ENCODE results near the gene FOXS1.
"Not testable (repeated sequence)": the region's sequence is repeated elsewhere in the genome, so short reads cannot be mapped to it uniquely, and the experiment has no call there.

The FOXS1 gene

DNA sequence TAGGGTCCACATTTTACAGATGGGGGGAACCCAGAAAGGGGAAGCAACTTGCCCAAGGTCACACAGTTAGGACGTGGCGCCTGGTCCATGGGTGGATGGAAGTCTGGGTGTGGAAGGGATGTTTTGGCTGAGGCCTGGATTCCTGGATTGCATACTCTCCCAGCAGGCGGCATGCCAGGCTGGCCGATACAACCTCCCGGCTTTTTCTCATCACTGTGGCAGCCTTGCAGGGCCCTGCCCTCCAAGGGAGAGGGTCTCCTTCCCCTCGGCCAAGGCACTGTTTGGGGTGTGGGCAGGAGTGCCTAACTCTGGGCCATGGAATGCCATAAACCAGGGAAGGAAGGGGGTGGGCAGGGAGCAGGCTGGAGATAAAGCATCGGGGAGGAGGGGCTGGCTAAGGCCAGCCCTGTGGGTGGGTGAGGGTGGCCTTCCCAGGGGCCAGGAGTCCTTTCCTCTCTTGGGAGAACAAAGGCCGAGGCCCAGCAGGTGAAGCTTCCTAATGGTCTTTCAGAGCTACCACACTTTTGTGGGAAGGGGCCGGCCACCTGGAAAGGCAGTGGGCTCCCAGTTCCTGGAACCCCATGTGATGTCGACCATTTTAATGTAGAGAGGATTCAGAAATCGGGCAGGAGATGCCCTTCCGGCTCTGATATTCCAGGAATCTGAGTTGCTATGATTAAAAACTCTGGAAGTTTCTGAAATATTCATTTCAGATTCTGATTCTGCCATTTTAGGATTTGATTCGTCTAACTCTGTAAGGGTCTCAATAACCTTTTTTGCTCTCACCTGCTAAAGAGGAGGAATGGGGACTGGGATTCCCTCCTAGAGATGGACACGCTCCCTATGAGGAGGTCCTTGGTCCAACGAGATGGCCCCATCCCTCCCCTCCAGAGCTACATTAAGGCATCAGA lies 4.2 kb downstream of the FOXS1 start:
- DNase-seq (ENCODE audit: low read depth in 2 of 2) = no peak

GRCh38 chr20:31839782-31840487 lies 5.5 kb downstream of the FOXS1 start:
- DNase-seq (ENCODE audit: low read depth in 2 of 2) = no peak

GRCh38 chr20:31838646-31839292 lies 6.6 kb downstream of the FOXS1 start:
- no peak for DNase-seq (ENCODE audit: low read depth in 2 of 2)

DNA sequence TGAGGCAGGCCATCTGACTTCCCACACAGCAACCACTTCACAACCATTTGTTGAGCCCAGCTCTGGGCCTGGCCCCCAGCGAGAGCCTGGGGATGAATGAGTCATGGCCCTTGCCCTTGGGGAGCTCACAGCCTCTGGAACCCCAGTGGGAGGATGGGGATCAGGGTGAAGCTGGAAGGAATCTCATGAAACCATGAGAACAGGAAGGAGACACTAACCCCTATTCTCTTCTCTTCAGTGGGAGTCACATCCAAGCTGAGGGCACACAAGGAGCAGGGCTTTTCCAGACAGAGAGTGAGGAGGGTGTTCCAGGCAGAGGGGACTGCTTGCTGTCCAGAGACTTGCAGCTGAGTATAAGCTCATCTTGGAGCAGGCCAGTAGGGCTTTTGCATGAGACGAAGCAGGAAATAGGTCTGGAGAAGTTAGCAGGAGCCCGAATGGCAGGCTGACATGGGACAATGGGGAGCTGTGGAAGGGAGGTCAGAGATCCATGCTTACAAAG lies 7.5 kb downstream of the FOXS1 start:
- no peak for DNase-seq (ENCODE audit: low read depth in 2 of 2)

DNA sequence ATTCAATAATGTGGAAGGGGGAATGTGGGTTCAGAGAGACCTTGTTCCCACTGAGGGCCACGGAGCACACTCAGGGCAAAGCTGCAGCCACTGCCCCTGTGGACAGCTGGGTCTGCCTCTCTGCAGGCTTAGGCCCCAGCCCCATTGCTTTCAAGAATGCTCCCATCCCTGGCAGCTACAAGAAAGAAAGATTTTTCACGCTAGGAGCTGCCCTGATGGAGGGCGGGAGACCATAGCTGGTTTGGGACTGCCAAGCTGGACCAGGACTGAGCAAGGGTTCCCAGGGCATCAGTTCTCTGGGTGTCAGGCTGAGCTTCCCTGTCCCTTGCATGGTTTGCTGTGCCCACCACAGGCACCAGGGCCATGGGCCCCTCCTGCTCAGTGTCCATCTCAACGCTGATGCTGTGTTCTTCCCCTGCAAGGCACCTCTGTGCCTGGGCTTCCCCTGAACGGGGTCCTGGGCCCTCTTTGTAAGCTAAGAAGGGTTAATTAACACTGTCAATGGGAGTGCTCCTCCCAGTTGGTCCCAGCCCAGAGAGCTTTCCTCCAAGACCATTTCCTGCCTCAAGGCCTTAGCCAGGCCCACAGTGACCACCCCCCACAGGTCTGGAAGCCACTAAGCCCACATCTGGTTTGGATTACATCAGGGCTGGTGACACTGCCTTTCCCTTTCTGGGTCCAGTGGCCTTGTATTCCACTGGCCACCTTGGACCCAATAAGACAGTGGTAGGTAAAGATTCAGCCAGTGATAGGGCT lies 8.4 kb downstream of the FOXS1 start:
- DNase-seq (ENCODE audit: low read depth in 2 of 2) = no peak

- DNase-seq (ENCODE audit: low read depth in 2 of 2) = peak; percentile 17 to 26
Measured at GRCh38 chr20:31835977-31836852, 9.2 kb downstream of the FOXS1 start.

GRCh38 chr20:31835554-31835953 lies 9.8 kb downstream of the FOXS1 start:
- no peak for DNase-seq (ENCODE audit: low read depth in 2 of 2)

DNA sequence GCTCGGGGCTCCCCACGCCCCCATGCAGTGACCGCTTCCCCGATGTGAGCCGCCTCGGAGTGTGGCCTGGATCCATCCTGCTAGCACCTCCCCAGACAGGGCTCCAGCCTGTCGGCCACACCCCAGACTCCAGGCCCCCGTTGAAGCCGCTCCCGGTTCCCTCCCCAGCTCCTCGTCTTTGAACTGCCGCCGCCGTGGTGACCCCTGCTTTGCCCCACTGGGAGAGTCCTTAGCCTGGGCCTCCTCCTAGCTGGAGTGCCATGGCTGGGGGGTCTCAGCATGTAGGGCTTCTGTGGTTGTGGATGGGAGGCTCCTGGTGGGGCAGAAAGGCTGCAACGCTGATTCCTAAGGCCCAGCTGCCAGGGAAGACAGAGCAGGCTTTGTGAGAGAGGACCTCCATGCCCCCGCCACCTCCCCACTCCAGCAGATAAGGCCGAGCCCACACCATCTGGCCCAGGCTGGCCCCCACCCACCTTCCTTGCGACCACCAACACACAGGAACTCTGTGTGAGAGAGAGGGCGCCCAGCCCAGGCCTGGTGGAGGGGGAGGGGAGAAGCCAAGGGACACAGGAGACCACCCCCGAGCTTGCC lies 11.4 kb downstream of the FOXS1 start:
- DNase-seq (ENCODE audit: low read depth in 2 of 2) = no peak

DNA sequence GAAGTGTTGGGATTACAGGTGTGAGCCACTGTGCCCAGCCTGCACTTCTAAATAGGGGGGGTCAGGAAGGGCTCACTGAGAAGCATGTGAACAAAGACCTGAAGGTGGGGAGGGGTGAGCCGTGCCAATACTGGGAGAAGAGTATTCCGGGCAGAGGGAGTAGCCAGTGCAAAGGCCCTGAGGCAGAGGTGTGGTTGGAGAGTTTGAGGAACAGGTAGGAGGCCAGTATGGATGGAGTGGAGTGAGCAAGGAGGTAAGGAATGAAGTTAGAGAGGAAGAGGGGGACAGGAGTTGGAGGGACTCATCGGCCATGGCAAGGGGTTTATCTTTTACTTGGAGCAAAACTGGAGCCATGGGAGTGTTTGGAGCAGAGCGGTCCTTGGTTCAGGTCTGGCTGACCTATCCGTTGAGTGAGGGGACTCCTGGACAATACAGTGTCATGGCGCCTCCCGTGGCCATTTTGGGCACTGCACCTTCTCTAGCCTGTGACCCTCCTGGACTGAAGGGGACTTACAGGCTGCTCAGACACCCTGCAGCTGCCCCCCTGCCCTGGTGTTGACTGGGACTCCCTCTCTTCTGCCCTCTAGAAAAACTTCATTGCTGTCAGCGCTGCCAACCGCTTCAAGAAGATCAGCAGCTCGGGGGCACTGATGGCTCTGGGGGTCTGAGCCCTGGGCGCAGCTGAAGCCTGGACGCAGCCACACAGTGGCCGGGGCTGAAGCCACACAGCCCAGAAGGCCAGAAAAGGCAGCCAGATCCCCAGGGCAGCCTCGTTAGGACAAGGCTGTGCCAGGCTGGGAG lies 12.1 kb downstream of the FOXS1 start:
- DNase-seq (ENCODE audit: low read depth in 2 of 2) = peak; percentile 43 to 63

GRCh38 chr20:31831771-31832306 lies 13.6 kb downstream of the FOXS1 start:
- no peak for DNase-seq (ENCODE audit: low read depth in 2 of 2)

DNA sequence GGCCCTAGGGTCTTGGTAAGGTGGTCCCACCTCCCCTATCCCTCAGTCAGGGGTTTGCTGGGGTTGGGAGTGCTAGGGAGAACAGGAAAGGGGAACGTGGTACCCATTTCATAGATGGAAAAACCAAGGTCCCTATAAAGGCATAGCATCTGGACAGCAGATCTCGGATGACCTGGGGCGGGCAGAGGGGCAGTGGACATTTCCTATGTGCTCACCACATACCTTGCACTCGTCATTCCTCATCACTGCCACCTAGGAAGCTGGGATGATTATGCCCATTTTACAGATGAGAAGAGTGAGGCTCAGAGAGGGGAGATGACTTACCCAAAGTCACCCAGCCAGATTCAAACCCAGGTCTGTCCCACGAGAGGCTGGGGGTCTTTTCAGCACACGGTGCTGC lies 14.2 kb downstream of the FOXS1 start:
- DNase-seq (ENCODE audit: low read depth in 2 of 2) = no peak

GRCh38 chr20:31830406-31830981 lies 14.9 kb downstream of the FOXS1 start:
- no peak for DNase-seq (ENCODE audit: low read depth in 2 of 2)

GRCh38 chr20:31829731-31830130 lies 15.7 kb downstream of the FOXS1 start:
- no peak for DNase-seq (ENCODE audit: low read depth in 2 of 2)

DNA sequence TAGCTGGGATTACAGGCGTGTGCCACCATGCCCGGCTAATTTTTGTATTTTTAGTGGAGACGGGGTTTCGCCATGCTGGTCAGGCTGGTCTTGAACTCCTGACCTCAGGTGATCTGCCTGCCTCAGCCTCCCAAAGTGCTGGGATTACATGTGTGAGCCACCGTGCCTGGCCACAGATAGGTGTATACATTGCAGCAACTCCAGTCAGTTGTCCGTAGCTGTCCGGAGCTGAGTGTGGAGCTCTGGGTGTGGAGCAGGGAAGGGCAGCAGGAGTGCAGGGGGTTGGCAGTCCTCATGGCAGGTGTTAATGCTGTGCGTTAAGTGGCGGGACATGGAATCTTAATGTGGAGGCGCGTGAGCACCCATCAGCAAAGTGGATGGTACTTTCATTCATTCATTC lies 17.4 kb downstream of the FOXS1 start:
- DNase-seq (ENCODE audit: low read depth in 2 of 2) = not testable (repeated sequence)

GRCh38 chr20:31827059-31827458 lies 18.3 kb downstream of the FOXS1 start:
- no peak for DNase-seq (ENCODE audit: low read depth in 2 of 2)

DNA sequence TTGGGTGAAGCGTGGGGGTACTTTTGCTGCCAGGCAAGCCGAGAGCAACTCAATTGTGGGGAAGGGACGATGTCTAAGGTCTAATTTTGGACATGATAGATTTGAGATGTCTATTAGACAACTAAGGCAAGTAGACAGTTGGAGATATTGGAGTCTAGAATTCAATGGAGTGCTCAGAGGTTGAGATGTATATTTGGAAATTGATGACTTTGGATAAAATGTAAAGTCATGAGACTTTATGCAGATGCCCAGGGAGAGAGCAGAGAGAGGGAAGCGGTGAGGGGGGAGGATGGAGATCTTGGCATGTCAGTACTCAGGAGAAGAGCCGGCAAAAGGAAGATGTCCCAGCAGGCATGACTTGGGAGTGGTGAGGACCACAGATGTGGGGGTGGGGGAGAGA lies 19.3 kb downstream of the FOXS1 start:
- DNase-seq (ENCODE audit: low read depth in 2 of 2) = no peak

DNA sequence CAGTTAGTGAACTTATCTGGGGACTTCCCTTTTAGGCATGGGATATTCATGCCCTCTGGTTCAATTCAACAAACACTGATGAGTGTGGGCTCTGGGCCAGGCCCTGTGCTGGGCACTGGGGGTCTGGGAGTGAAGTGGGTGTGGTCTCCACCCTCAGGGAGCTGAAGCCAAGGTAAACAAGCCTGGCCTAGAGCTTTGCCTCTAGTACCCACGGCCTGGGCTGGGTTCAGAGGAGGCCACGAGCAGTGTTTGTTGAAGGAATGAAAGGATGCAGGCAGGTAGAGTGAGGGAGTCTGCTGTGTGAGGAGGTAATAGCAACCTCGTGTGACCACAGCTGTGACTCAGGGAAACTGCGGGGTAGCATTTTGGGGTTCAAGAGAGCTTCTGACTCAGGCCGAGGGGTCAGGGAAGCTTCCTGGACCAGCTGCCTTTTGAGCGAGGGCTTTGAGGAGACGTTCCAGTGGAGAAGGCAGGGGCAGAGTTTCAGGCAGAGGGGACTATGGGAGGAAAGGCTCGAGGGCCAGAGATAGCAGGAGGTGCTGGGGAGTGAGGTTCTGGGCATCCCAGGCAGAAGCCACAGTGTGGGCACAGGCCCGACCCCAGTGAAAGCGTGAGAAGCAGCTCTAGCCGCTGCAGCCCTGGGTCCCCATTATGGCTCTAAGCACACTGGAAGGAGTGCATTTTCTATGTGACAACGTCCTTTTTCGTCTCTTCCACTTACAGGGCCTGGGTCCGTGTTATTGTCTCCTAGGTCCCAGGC lies 20.7 kb downstream of the FOXS1 start:
- DNase-seq (ENCODE audit: low read depth in 2 of 2) = no peak

- DNase-seq (ENCODE audit: low read depth in 2 of 2) = no peak
Measured at GRCh38 chr20:31824125-31824485, 21.3 kb downstream of the FOXS1 start.
